CD14-positive monocyte (primary cell): ENCODE measurements around the gene MAGOHB. TPM values are rescaled to one million over a fixed set of nuclear protein-coding genes. Genes with fewer than 3 reads are reported as not detected.

Experiments
- DNase-seq, 3 donors: peaks; one replicate each; pipeline ENCODE4 v3.0.0-alpha.2; 2011 to 2022
- H2AFZ ChIP-seq: 2 replicates; pipeline ENCODE4 v1.6.0; 2012; ENCODE audit warnings: mild to moderate bottlenecking, low read depth, low read length, inconsistent platforms; ENCODE audit not compliant: insufficient read depth, poor library complexity, severe bottlenecking
- H3K27ac ChIP-seq, 2 donors: 1 replicate in 1 of 2; 2 replicates in 1 of 2; pipeline ENCODE4 v1.5.1; 2012 to 2013; ENCODE audit warnings: low read length in 2 of 2, control low read depth in 1 of 2, inconsistent platforms in 1 of 2, low read depth in 1 of 2, mild to moderate bottlenecking in 1 of 2
- H3K27me3 ChIP-seq, 2 donors: one replicate each; pipeline versions ENCODE4 v1.6.0 to v1.6.1; 2011 to 2013; ENCODE audit warnings: low read length in 2 of 2; ENCODE audit not compliant: control insufficient read depth in 2 of 2, insufficient read depth in 2 of 2
- H3K36me3 ChIP-seq, 2 donors: replicated peaks in 1 of 2; 1 replicate in 1 of 2; 2 replicates in 1 of 2; pipeline versions ENCODE4 v1.5.1 to v1.6.1; 2012 to 2013; ENCODE audit warnings: low read length in 2 of 2, control low read depth in 1 of 2, inconsistent platforms in 1 of 2, mild to moderate bottlenecking in 1 of 2; ENCODE audit not compliant: insufficient read depth in 2 of 2, control insufficient read depth in 1 of 2
- H3K4me1 ChIP-seq, 2 donors: 1 replicate in 1 of 2; 2 replicates in 1 of 2; pipeline versions ENCODE4 v1.5.1 to v1.6.1; 2012 to 2013; ENCODE audit warnings: low read length in 2 of 2, control low read depth in 1 of 2, inconsistent platforms in 1 of 2, mild to moderate bottlenecking in 1 of 2, moderate library complexity in 1 of 2; ENCODE audit not compliant: insufficient read depth in 2 of 2, control insufficient read depth in 1 of 2
- H3K4me2 ChIP-seq: replicated peaks from 2 replicates; pipeline ENCODE3; 2012; ENCODE audit warnings: low read length, moderate library complexity, mild to moderate bottlenecking; ENCODE audit not compliant: poor library complexity, severe bottlenecking; ENCODE audit errors: extremely low read depth
- H3K4me3 ChIP-seq, 3 experiments: fragments of 200-600 bp in 1 of 3; sonication (generic) in 1 of 3; replicated peaks in 1 of 3; 1 replicate in 2 of 3; 2 replicates in 1 of 3; pipeline ENCODE4 v1.5.1; 2011 to 2013; ENCODE audit warnings: low read length in 3 of 3, mild to moderate bottlenecking in 3 of 3, control low read depth in 2 of 3, low read depth in 2 of 3, inconsistent platforms in 1 of 3, moderate library complexity in 1 of 3
- H3K79me2 ChIP-seq: 2 replicates; pipeline ENCODE4 v1.6.0; 2012; ENCODE audit warnings: mild to moderate bottlenecking, control low read depth, inconsistent platforms, low read length, moderate library complexity; ENCODE audit not compliant: insufficient read depth
- H3K9ac ChIP-seq: 2 replicates; pipeline ENCODE4 v1.6.0; 2017; ENCODE audit warnings: low read length, mild to moderate bottlenecking; ENCODE audit not compliant: insufficient read depth, poor library complexity, severe bottlenecking
- H3K9me3 ChIP-seq, 2 donors: replicated peaks in 1 of 2; 1 replicate in 1 of 2; 2 replicates in 1 of 2; pipeline versions ENCODE4 v1.5.1 to v1.6.1; 2012 to 2013; ENCODE audit warnings: low read length in 2 of 2, control low read depth in 1 of 2; ENCODE audit not compliant: control insufficient read depth in 1 of 2, insufficient read depth in 1 of 2
- H4K20me1 ChIP-seq: 2 replicates; pipeline ENCODE4 v1.6.0; 2012; ENCODE audit warnings: mild to moderate bottlenecking, low read length, control low read depth, moderate library complexity; ENCODE audit not compliant: insufficient read depth
- H3K27ac Mint-ChIP-seq, 7 donors: one replicate each; pipeline ENCODE4 v1.8.0; 2020; ENCODE audit warnings: mild to moderate bottlenecking in 7 of 7, mixed read lengths in 7 of 7, moderate library complexity in 6 of 7, inconsistent platforms in 2 of 7
- H3K27me3 Mint-ChIP-seq, 3 donors: one replicate each; pipeline ENCODE4 v1.8.0; 2021 to 2022; ENCODE audit warnings: low read depth in 3 of 3, mild to moderate bottlenecking in 3 of 3, mixed read lengths in 3 of 3, moderate library complexity in 3 of 3, inconsistent platforms in 1 of 3
- H3K36me3 Mint-ChIP-seq, 2 donors: one replicate each; pipeline ENCODE4 v1.8.0; 2020; ENCODE audit warnings: mixed read lengths in 2 of 2, inconsistent platforms in 1 of 2, mild to moderate bottlenecking in 1 of 2
- H3K4me1 Mint-ChIP-seq: one replicate; pipeline ENCODE4 v1.8.0; 2020; ENCODE audit warnings: mild to moderate bottlenecking, mixed read lengths
- H3K4me3 Mint-ChIP-seq, 2 donors: one replicate each; pipeline ENCODE4 v1.8.0; 2020; ENCODE audit warnings: mild to moderate bottlenecking in 2 of 2, mixed read lengths in 2 of 2, moderate library complexity in 1 of 2
- H3K9me3 Mint-ChIP-seq, 7 donors: one replicate each; pipeline ENCODE4 v1.8.0; 2020 to 2022; ENCODE audit warnings: mixed read lengths in 7 of 7, mild to moderate bottlenecking in 6 of 7, moderate library complexity in 6 of 7, inconsistent platforms in 2 of 7
- CTCF ChIP-seq: fragments of 200-600 bp; IDR thresholded peaks from one replicate; pipeline ENCODE4 v1.8.0; 2022; ENCODE audit warnings: antibody characterized with exemption, mild to moderate bottlenecking
- WGBS: methylation state at CpG from one replicate; pipeline ENCODE4 v1.1.5; 2013; ENCODE audit warnings: missing lambda C conversion rate; ENCODE audit not compliant: insufficient coverage; 5-methylcytosine and 5-hydroxymethylcytosine counted together
- intact Hi-C, 2 donors: fragments of 100-400 bp; cut with micrococcal nuclease; formaldehyde crosslinking; loops; one replicate each; pipeline versions ENCODE4 v1.15.0 to v1.15.1; 2023
- polyA plus RNA-seq, 3 donors: library from polyadenylated mRNA; depleted of rRNA in 1 of 3; unstranded in 2 of 3; stranded (reverse) in 1 of 3; fragments of 300-500 nt in 2 of 3; fragments of >200 nt in 1 of 3; fragmentation: Illumina TruSeq in 2 of 3; gene quantifications; 1 replicate in 2 of 3; 2 replicates in 1 of 3; pipeline ENCODE4 v1.2.3, GENCODE V29; 2012 to 2021

MAGOHB gene
- polyA plus RNA-seq, 3 donors, result 6.9 to 23.5 (median 19.5) TPM

- TF ChIP-seq CTCF, result no peak
- no peak overlapping the region for H3K4me3 ChIP-seq
- no peak overlapping the region for H3K9ac ChIP-seq
- peaks cover 10 to 18% of the 10 kb centered on the region in 2 donors for H3K4me1 ChIP-seq
- H3K9me3 Mint-ChIP-seq, result no peaks in the 10 kb centered on the region
- H3K4me2 ChIP-seq, result no peak overlapping the region
- intact Hi-C loops, result loop anchor here in 1 of 2 donors (10.0 kb wide), 1 partner anchor 115 kb away; the partner anchor contains the start of gene YBX3
- peaks cover 27% of the 10 kb centered on the region for H3K79me2 ChIP-seq
- H4K20me1 ChIP-seq, result no peaks in the 10 kb centered on the region
- H2AFZ ChIP-seq, result no peak overlapping the region
- H3K27me3 Mint-ChIP-seq, result peaks cover 1 to 2% (median 1%) of the 10 kb centered on the region in 3 donors
- H3K4me1 Mint-ChIP-seq, result peaks cover 15% of the 10 kb centered on the region
- H3K36me3 Mint-ChIP-seq, result peaks cover 39 to 52% of the 10 kb centered on the region in 2 donors
- H3K9me3 ChIP-seq, result no peaks in the 10 kb centered on the region
- peaks cover 39 to 49% of the 10 kb centered on the region in 2 donors for H3K36me3 ChIP-seq
- H3K4me3 Mint-ChIP-seq, result no peak overlapping the region
- WGBS, result no CpG with 5 or more reads among the region's 3 CpGs
- H3K27ac ChIP-seq, result no peak overlapping the region
- H3K27ac Mint-ChIP-seq, result no peak overlapping the region
- H3K27me3 ChIP-seq, result no peaks in the 10 kb centered on the region
- DNase-seq, result no peak
Measured at GRCh38 chr12:10610188-10610587, 3.2 kb downstream of the MAGOHB start.

GRCh38 chr12:10607885-10608458 is 5.4 kb downstream of the MAGOHB start:
- H3K9ac ChIP-seq, result no peak overlapping the region
- no peak for TF ChIP-seq CTCF
- peaks cover 43 to 59% of the 10 kb centered on the region in 2 donors for H3K36me3 ChIP-seq
- H4K20me1 ChIP-seq, result no peaks in the 10 kb centered on the region
- H2AFZ ChIP-seq, result no peak overlapping the region
- Mint-ChIP-seq H3K4me3 (no peak overlapping the region), H3K9me3 (no peaks in the 10 kb centered on the region), H3K27ac (no peak overlapping the region), H3K27me3 (peaks cover 0 to 1% (median 0%) of the 10 kb centered on the region in 3 donors), H3K4me1 (peaks cover 11% of the 10 kb centered on the region), H3K36me3 (peaks cover 50 to 64% of the 10 kb centered on the region in 2 donors)
- H3K4me3 ChIP-seq, result no peak overlapping the region
- peaks cover 9 to 12% of the 10 kb centered on the region in 2 donors for H3K4me1 ChIP-seq
- no peak for DNase-seq
- intact Hi-C loops, result no loop called here
- no CpG with 5 or more reads among the region's 3 CpGs for WGBS
- H3K79me2 ChIP-seq, result peaks cover 23% of the 10 kb centered on the region
- no peaks in the 10 kb centered on the region for H3K27me3 ChIP-seq
- peak overlapping the region in 1 of 2 donors; percentile 5 for H3K27ac ChIP-seq
- H3K9me3 ChIP-seq, result no peaks in the 10 kb centered on the region
- no peak overlapping the region for H3K4me2 ChIP-seq
